ENCODE results near the gene LFNG.
"Not testable (repeated sequence)": the region's sequence is repeated elsewhere in the genome, so short reads cannot be mapped to it uniquely, and the experiment has no call there.

Gene LFNG

GRCh38 chr7:2553831-2554581 is 34.4 kb downstream of the LFNG start:
- no peak for DNase-seq

- no peak for DNase-seq
Observed at GRCh38 chr7:2554661-2555111, 35.1 kb downstream of the LFNG start.

DNA sequence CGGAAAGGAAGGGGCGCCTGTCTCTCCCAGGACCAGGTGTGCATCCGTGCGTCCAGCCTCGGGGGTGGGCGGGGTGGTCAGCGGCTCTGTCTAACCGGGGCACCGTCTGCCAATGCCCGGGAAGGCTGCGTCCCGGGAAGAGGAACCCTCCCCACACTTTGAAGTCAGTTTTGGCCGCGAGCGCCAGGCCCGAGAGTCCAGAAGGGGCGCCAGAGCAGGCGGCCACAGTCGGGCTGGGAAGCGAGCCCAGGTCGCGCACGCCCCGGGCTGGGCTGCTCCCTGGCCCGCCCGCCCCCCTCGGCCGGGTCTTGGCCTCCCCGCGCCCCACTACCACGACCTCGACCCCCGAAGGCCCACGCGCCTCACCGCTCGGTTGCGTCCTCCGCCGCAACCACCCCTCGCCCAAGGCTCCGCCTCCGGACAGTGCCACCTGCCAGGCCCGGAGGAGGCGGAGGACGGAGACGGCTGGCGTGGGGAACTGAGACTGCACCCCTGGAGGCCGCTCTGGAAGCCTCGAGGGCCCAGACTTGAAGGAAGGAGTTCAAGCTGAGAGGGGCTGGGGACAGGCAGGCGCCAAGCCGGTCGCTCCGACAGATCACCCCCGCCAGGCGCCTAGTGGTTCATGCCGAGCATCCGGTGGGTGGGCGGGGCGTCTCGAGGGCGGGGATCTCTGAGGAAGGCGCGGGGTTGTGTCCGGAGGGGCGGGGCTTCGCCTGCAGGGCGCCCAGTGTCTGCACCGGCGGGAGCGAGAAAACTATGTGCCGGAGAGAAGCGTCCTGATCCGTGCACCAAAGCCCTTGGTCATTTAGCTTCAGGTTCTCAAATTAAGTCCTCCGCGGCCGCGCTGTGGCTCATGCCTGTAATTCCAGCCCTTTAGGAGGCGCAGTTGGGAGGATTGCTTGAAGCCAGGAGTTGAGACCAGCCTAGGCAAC is 35.8 kb downstream of the LFNG start, which contains the start of gene BRAT1:
TSS of gene BRAT1 (minus strand) at position 404 of the 932 bp plus-strand sequence. CDS start 1,093 bp downstream, outside the sequence.
- peak; percentile 85 for DNase-seq

DNA sequence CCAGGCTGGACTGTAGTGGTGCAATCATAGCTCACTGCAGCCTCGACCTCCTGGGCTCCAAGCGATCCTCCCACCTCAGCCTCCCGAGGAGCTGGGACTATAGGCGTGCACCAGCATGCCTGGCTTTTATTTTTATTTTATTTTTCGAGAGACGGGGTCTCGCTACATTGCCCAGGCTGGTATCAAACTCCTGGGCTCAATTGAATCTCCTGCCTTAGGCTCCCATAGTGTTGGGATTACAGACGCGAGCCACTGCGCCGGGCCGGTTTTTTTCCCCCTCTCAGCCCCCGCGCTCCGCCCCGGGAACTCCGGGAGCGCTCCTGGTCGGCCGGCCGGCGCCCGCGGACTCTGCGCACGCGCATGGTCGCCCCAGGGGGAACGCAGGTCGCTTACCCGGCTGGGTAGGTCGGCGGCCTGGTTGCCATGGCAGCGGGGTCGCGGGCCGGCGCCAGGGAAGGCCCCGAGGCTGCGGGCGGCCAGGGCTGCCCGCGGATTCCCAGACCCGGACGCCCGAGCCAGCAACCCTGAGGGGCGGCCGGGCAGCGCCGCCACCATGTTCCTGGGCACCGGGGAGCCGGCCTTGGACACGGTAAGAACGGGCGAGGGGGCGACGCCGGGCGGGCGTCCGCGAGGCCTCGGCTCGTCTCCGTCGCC is 39.2 kb downstream of the LFNG start, which contains the start of gene IQCE:
TSS of gene IQCE (plus strand) at position 351 of the 654 bp plus-strand sequence. CDS start at position 554, 203 bp downstream.
- DNase-seq = peak; percentile 83

DNA sequence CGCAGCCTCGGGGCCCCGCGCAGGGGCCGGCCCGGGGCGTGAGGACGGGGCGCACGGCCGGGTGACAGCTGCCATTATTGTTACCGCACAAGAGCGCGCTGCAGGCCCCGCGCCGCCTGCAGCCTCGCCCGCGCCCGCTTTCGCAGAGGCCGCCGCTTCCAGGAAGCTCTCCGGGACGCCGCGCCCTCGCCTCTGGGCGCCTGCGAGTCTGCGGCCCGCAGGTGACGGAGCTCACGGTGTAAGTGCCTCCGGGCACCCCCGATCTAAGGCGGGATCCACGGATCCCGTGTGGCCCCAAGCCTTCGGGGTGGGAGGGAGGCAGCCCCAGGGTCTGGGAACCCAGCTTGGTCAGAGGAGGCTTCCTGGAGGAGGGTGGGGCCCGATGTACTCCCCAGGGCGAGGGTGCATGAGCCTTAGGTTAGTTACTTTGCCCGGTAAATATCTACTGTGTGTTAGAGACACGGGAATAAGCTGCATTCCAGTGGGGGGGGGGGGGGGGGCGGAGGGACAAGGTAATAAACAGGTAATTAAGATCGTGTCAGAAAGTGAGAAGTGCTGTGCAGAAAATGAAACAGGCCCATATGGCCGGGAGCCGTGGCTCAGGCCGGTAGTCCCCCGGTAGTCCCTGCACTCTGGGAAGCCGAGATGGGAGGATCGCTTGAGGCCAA is 39.8 kb downstream of the LFNG start:
- peak; percentile 7 for DNase-seq

DNA sequence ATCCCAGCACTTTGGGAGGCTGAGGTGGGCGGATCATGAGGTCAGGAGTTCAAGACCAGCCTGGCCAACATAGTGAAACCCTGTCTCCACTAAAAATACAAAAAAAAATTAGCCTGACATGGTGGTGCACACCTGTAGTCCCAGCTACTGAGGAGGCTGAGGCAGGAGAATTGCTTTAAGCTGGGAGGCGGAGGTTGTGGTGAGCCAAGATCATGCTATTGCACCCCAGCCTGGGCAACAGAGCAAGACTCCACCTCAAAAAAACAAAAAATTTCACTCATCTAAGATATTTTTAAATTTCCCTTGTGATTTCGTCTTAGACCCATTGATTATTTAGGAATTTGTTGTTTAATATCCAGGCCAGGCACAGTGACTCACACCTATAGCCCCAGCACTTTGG is 44.4 kb downstream of the LFNG start:
- not testable (repeated sequence) for DNase-seq

GRCh38 chr7:2564970-2565540 is 45.5 kb downstream of the LFNG start:
- DNase-seq = no peak

DNA sequence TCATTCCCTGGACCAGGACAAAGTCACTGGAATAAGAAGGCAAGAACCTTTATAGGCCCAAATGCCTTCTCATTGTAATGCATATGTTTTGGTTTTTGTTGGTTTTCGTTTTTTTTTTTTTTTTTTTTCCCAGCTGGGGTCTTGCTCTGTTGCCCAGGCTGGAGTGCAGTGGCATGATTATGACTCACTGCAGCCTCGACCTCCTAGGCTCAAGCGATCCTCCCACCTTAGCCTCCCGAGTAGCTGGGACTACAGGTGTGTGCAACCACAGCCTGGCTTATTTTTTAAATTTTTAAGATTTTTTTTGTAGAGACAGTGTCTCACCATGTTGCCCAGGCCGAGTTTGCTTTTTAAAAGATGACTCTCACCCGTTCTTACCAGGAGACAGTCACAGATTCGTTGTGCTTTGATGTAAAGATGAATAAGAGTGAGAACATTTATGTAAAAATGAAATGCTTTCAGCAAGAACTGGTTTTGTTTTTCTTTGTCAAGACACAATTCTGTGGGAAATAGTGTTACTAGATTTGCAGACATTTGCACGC is 46.8 kb downstream of the LFNG start:
- DNase-seq = no peak

DNA sequence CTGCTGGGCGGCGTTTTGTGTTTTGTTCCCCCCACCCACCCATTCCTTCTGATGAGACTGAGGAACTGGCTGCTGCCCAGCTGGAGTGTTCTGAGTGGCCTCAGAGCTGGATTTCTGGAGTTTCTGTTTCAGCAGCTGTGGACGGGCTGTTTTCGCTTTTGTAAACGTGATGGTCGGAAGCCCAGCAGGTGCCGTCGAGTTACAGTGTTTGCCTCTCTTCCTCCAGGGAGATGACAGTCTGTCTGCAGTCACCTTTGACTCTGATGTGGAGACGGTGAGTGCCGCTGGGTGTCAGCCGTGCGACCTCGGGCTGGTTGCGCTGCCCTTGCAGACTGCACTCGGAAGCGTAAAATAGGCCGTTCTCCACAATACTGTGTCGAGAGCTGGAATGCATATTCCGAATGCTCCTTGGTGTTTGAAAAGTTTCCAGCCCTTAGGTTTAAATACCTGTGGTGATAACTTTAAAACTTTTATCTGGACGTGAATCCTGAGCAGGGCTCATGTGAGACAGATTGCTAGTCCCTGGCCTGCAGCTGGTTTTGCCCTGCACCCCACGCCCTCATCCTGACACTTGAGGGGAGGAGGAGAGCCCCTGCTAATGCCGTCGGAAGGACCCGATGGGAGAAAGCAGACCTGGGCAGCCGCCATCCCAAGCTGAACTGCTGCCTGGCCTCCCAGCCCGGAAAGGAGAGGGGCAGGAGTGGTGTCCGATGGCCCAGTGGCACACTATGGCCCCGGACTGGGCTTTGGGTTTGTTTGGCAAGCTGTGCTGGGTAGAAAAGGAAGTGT is 47.5 kb downstream of the LFNG start:
- DNase-seq = no peak

GRCh38 chr7:2567679-2568278 is 48.2 kb downstream of the LFNG start:
- no peak for DNase-seq

GRCh38 chr7:2568521-2569223 is 49.1 kb downstream of the LFNG start:
- no peak for DNase-seq

GRCh38 chr7:2569421-2569820 is 49.8 kb downstream of the LFNG start:
- no peak for DNase-seq

DNA sequence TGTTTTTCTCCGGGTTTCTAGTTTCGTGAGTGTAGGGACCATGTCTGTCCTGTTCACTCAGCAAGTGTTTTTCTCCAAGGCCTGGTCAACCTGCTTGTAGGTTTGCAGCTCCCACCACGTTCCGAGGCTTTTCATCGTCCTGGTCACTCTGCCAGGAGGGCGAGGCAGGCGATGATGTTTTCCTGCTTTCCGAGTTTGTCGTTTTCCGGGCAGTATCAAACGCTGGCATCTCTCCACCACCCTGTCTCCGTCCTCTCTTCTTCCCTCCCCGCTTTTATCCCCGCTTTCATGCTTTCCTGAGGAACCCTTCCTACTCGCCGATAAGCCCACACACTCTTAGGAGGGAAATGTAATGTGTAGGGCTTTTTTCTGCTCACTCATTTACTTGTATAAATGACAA is 50.4 kb downstream of the LFNG start:
- DNase-seq = no peak

DNA sequence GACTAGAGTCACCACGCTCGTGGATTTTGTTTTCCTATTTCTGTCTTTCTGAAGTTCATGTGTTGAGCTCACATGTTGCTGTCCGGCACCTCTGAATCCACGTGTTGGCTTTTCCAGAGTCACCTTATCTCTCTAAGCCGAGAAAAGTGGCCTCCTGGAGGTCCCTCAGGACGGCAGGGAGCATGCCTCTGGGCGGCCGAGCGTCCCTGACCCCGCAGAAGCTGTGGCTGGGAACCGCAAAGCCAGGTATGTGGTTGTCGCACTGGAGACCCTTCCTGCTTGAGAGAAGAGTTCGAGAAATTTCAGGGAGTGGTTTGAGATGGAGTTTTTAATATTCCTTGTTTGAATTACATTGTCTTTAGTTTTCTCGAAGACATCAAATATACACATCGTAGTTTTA is 51.8 kb downstream of the LFNG start:
- DNase-seq = no peak

DNA sequence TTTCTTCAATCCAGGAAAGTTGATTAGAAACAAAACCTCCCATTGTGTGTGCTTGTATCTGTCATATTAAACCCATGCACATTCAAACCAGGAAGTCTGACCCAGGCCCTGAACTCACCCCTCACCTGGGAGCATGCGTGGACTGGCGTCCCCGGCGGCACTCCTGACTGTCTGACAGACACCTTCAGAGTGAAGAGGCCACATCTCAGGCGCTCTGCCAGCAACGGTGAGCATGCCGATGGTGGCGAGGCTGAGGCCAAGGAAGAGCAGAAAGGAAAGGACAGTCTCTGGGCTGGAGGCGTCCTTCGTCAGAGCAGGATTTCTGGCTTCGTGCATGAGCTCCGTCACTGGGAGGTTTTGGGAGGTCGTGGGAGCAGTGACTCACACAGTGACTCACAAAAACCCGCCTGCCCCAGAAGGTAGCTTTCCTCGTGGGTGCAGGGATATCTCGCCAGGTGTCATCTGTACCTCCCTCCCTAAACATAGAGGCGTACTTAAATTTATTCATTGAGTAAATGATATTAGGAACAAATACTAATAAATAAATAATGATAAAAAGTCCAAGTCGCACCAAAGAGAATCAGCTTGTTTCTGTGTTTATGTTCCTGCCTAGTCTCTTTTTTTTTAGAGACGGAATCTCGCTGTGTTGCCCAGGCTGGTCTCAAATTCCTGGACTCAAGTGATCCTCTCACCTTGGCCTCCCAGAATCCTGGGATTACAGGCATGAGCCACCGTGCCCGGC is 52.7 kb downstream of the LFNG start:
- no peak for DNase-seq

GRCh38 chr7:2573761-2574160 is 54.2 kb downstream of the LFNG start:
- DNase-seq = no peak

DNA sequence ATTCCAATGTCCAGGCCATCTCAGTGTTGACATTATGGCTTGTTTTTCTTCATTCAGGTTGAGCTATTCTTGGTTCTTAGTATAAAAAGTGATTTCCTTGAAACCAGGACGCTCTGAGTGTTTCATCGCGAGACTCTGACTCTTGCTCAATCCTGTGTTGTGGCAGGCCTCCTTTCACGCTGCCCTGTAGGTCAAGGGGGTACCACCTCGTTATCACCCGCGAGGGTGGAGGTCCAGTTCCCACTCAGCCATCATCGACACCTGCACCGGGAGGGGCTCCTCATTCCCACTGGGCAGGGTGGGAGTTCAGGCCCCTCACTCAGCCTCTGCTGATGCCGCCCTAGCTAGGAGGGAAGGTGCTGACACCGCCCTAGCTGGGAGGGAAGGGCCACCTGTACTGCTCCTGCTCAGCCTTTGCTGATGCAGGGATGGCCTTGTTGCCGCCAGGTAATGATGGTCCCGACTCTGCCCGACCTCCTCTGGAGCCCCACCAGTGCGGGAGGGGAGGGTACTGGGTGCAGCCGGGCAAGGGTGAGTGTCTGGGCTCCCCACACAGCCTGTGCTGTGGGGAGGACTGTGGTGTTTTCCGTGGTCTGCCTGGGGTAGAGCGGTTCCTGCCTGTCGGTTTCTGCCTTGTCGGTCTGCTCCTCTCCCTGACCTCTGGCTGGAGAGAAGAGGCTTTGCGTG is 55.6 kb downstream of the LFNG start:
- DNase-seq = no peak

GRCh38 chr7:2575733-2576340 is 56.3 kb downstream of the LFNG start:
- DNase-seq = no peak

All from NCI-H1105 treated with DMSO at 0.1 percent for 48 hours (cell line).